HL-60/S4 treated with retinoic acid at 250 ng/mL for 4 days and 3 days (cell line): ENCODE measurements around the gene RLF.
"Not testable (repeated sequence)": the region's sequence is repeated elsewhere in the genome, so short reads cannot be mapped to it uniquely, and the experiment has no call there.

Experiments used
- in situ Hi-C: fragments of 300-500 bp; cut with MboI; formaldehyde crosslinking; loops from 2 replicates; pipeline ENCODE4 v1.7.0; 2022; ENCODE audit warnings: low sequenced_read_pairs

Gene RLF

GRCh38 chr1:40167317-40167716, 6.1 kb downstream of the RLF start:
- in situ Hi-C loops = no loop called here

- in situ Hi-C loops = no loop called here
These were observed 9.8 kb downstream of the RLF start for GRCh38 chr1:40171036-40171435.

DNA sequence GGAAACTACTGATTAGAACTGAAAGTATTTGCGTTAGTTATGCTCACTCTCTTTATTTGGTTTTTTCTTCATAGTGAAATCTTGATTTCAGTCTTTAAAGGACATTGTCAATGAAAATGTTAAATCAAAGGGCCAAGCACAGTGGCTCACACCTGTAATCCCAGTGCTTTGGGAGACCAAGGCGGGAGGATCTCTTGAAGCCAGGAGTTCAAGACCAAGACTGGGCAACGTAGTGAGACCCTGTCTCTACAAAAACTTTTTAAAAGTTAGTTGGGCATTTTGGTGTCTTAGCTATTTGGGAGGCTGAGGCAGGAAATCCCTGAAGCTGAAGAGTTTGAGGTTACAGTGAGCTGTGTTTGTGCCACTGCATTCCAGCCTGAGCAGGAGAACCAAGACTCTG, 13.6 kb downstream of the RLF start:
- in situ Hi-C loops = no loop called here

- in situ Hi-C loops = not testable (repeated sequence)
These were observed 15.8 kb downstream of the RLF start for GRCh38 chr1:40176989-40177388.

DNA sequence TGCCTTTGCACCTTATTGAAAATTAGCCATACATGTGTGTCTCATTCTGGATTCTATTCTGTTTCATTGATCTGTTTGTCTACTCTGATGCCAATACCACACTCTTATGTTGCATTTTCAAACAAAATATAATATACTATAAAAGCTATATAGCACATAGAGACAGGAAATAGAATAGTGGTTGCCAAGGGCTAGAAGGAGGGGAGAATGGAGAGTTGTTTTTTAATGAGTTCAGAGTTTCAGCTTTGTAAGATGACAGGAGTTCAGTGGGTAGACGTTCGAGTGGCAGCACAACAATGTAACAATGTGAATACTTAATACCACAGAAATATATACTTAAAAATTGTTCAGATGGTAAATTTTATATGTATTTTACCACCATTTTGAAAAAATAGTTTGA, 17.0 kb downstream of the RLF start:
- in situ Hi-C loops = no loop called here

GRCh38 chr1:40179496-40180089, 18.4 kb downstream of the RLF start:
- in situ Hi-C loops = no loop called here

DNA sequence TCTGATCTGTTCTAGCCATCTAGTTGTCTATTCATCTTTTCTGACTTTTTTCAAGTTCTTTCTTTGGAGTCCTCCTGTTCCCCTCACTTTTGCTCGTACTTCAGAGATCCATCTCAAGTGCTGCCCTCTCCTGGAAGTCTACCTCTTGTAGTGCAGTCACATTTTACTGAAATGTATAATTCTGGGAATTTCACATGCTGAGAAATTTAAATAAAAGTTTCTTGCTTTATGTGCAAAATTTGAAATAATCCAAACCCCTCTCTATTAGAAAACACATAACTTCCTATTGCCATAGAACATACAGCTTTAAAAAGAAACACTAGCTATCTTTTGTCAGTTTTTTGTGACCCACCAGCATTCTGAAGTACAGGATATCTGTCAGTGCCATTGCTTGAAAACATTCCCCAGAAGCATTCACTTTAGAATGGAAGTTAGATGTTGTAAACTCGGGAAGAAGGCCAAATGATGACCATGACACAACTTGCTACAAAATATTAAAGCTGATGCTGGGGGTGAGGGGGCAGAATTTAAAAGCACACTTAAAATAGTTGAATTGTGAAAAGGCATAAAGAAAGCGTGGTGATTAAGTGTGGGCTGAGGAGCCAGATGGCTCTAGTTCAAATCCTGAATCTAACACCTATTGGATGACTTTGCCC, 22.0 kb downstream of the RLF start:
- in situ Hi-C loops = no loop called here

- in situ Hi-C loops = no loop called here
These were observed 23.0 kb downstream of the RLF start for GRCh38 chr1:40184193-40184592.

GRCh38 chr1:40185951-40186864, 25.0 kb downstream of the RLF start:
- in situ Hi-C loops = no loop called here

- in situ Hi-C loops = no loop called here
These were observed 26.2 kb downstream of the RLF start for GRCh38 chr1:40187399-40187798.

- in situ Hi-C loops = not testable (repeated sequence)
These were observed 33.5 kb downstream of the RLF start for GRCh38 chr1:40194639-40195038.

DNA sequence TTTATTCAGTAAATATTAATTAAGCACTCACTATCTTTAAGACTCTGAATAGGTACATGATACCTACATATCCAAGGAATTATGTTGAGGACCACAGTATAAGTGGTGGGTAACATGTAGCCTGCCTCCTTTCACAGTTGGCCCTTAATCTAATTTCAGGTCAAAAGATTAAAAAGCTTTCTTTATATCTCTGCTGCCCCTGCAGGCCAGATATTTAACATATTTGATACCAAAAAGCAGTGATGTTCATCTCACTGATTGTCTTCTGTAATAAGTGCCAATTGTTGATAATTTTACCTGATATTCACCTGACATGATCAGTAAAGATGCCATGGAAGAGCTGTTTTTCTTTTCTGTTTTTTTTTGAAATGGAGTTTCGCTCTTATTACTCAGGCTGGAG, 36.5 kb downstream of the RLF start:
- in situ Hi-C loops = no loop called here

- in situ Hi-C loops = no loop called here
These were observed 37.9 kb downstream of the RLF start for GRCh38 chr1:40199126-40199525.

DNA sequence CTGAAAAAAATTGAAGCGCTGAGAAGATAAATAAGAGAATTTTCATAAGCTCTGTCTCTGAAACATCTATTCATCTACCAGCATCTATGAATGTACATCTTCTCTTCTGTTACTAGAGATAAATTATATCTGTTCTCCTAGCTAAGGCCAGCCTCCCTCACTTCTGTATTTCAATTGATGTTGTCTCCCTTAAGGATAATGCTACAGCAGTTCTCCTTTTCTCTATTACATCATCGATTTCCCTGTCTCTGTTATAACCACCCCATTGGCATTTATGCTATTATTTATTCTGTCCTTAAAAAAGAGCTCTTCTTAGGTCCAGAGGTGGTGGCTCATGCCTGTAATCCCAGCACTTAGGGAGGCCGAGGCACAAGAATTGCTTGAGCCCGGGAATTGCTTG, 43.7 kb downstream of the RLF start:
- in situ Hi-C loops = no loop called here

DNA sequence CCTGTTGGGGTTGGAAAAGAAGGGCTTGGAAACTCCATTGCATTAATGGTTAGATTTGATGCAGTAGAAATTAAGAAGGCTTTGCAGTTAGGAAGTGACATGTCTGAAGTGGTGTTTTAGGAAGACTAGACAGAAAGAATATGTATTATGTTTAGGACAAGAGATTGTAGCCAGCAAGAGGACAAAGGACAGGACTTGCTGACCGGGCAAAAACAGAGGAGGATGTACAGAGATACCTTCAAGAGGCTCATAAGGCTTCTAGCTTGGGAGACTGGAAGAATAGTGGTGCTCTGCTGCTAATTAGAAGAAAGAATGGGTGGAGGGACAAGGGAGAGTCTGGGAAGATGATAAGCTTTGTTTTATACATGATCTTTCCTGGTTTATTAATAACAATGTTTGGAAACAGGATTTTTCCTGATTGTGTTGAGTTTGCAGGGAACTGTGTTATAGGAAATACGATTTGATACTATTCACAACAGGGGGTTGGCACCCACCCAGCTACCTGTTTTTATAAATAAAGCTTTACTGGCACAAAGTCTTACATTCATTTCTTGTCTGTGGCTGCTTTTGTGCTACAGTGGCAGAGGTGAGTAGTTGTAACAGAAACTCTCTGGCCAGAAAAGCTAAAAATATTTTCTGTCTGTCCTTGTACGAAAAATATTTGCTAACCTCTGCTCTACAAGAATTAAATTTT, 49.5 kb downstream of the RLF start:
- in situ Hi-C loops = no loop called here

GRCh38 chr1:40218333-40218732, 57.1 kb downstream of the RLF start:
- in situ Hi-C loops = no loop called here

- in situ Hi-C loops = not testable (repeated sequence)
These were observed 60.3 kb downstream of the RLF start for GRCh38 chr1:40221471-40221905.

- in situ Hi-C loops = no loop called here
These were observed 61.0 kb downstream of the RLF start for GRCh38 chr1:40221977-40222772.

DNA sequence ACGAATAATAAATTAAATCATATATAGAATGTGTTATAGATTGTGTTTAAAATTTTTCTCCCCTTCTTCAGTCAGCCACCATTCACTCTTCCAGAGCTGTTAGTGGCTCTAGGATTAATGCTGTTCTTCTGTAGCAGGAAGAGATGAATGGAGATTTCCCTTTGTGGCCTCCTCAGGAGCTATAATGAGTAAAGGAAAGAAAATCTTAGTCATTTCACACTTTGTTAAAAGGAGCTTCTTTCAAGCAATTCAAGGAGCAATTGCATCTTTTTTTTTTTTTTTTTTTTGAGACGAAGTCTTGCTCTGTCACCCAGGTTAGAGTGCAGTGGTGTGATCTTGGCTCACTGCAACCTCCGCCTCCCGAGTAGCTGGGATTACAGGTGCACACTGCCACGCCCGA, 62.9 kb downstream of the RLF start:
- in situ Hi-C loops = no loop called here

- in situ Hi-C loops = no loop called here
These were observed 65.0 kb downstream of the RLF start for GRCh38 chr1:40226192-40226591.
